Glutamatergic neuron (in vitro differentiated cells): ENCODE data around the gene DDOST. TPM values are rescaled to one million over a fixed set of nuclear protein-coding genes. Genes with fewer than 3 reads are reported as not detected.

ENCODE experiments used
- DNase-seq: peaks from one replicate; pipeline ENCODE4 v3.0.0; 2022
- H3K27ac Mint-ChIP-seq: one replicate; pipeline ENCODE4 v1.8.0; 2020; ENCODE audit warnings: mild to moderate bottlenecking, mixed read lengths, inconsistent platforms; ENCODE audit not compliant: unreplicated experiment
- H3K27me3 Mint-ChIP-seq: one replicate; pipeline ENCODE4 v1.8.0; 2020; ENCODE audit warnings: mild to moderate bottlenecking, moderate library complexity, mixed read lengths, inconsistent platforms; ENCODE audit not compliant: unreplicated experiment
- H3K36me3 Mint-ChIP-seq: one replicate; pipeline ENCODE4 v1.8.0; 2020; ENCODE audit warnings: mild to moderate bottlenecking, mixed read lengths, inconsistent platforms; ENCODE audit not compliant: unreplicated experiment
- H3K4me1 Mint-ChIP-seq: one replicate; pipeline ENCODE4 v1.8.0; 2020; ENCODE audit warnings: mild to moderate bottlenecking, low read depth, mixed read lengths, inconsistent platforms; ENCODE audit not compliant: unreplicated experiment
- H3K4me3 Mint-ChIP-seq: one replicate; pipeline ENCODE4 v1.8.0; 2020; ENCODE audit warnings: mild to moderate bottlenecking, mixed read lengths, inconsistent platforms; ENCODE audit not compliant: unreplicated experiment
- H3K9me3 Mint-ChIP-seq: one replicate; pipeline ENCODE4 v1.8.0; 2020; ENCODE audit warnings: mild to moderate bottlenecking, moderate library complexity, mixed read lengths, inconsistent platforms; ENCODE audit not compliant: unreplicated experiment
- CTCF ChIP-seq: fragments of 200-600 bp; sonication (generic); IDR thresholded peaks from one replicate; pipeline ENCODE4 v1.5.0; 2021; ENCODE audit not compliant: partially characterized antibody, unreplicated experiment
- total RNA-seq: library from RNA; stranded (reverse); fragmentation: NEBNext Ultra II Directional; extraction: Animal tissue kit (Norgen Biotek cat#: 25700); gene quantifications from one replicate; pipeline ENCODE4 v1.2.1, GENCODE V29; 2021; ENCODE audit not compliant: unreplicated experiment

DDOST gene
- total RNA-seq, 1 donor from 2014 or later = 126 TPM

GRCh38 chr1:20658166-20658915 is 2.8 kb downstream of the DDOST start:
- H3K27me3 Mint-ChIP-seq = no peaks in the 10 kb centered on the region
- H3K27ac Mint-ChIP-seq = no peak overlapping the region
- H3K9me3 Mint-ChIP-seq = peaks cover 4% of the 10 kb centered on the region
- no peaks in the 10 kb centered on the region for H3K36me3 Mint-ChIP-seq
- H3K4me3 Mint-ChIP-seq = no peak overlapping the region
- TF ChIP-seq CTCF = no peak
- DNase-seq = no peak
- peaks cover 15% of the 10 kb centered on the region for H3K4me1 Mint-ChIP-seq

GRCh38 chr1:20657024-20657423 is 4.1 kb downstream of the DDOST start:
- TF ChIP-seq CTCF = no peak
- Mint-ChIP-seq H3K27me3 (peaks cover 3% of the 10 kb centered on the region), H3K36me3 (no peaks in the 10 kb centered on the region), H3K9me3 (peaks cover 1% of the 10 kb centered on the region), H3K4me1 (peaks cover 10% of the 10 kb centered on the region), H3K27ac (no peak overlapping the region), H3K4me3 (no peak overlapping the region)
- no peak for DNase-seq

DNA sequence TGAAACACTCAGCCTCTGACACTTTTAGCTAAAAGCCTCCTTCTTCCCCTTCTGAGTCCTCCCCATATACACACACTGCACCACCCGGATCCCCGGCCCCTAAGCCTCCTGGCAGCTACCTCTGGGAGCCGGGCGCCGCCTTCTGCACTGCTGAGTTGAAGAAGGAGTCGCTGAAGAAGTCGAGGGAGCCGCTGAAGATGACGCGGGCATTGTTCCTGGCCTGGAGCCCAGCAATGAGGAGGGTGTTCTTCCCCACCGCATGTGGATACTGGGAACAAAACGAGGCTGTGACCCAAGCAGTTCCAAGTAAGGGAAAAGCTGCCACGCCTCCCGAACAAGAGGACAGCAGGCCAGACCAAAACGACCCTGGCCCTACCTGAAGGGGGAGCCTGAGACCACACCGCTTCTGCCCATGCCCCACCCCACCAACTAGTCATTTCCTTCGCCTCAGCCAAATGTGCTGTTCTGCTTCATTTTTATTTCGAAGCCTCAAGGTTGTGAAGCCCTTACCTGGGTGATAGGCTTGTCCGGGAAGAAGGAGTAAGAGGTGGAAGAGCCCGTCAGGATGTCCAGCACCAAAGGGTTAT is 7.0 kb downstream of the DDOST start:
- no peak overlapping the region for H3K27ac Mint-ChIP-seq
- H3K4me3 Mint-ChIP-seq = no peak overlapping the region
- peaks cover 2% of the 10 kb centered on the region for H3K9me3 Mint-ChIP-seq
- no peak for DNase-seq
- no peak for TF ChIP-seq CTCF
- peaks cover 3% of the 10 kb centered on the region for H3K27me3 Mint-ChIP-seq
- peaks cover 16% of the 10 kb centered on the region for H3K4me1 Mint-ChIP-seq
- peaks cover 6% of the 10 kb centered on the region for H3K36me3 Mint-ChIP-seq

DNA sequence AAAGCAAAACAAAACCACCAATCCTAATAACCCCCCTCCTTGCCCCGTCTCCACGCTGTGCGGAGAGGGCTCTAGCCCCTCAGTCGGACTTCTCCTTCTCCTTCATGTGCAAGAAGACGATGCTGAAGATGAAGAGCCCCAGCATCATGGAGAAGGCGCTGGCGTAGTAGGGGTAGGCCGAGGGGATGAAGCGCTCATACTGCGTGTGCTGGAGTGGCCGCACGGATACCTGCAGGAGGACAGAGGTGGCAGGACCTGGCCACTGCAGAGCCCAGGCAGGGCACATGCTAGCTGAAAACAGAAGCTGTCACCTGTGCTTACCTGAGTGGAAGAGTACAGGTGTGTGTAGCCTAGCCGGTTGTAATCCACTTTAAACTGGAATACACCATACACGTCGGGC is 8.9 kb downstream of the DDOST start:
- Mint-ChIP-seq H3K9me3 (peaks cover 2% of the 10 kb centered on the region), H3K27me3 (peaks cover 4% of the 10 kb centered on the region), H3K4me1 (peaks cover 16% of the 10 kb centered on the region), H3K27ac (no peak overlapping the region), H3K36me3 (peaks cover 6% of the 10 kb centered on the region), H3K4me3 (no peak overlapping the region)
- DNase-seq = no peak
- no peak for TF ChIP-seq CTCF

DNA sequence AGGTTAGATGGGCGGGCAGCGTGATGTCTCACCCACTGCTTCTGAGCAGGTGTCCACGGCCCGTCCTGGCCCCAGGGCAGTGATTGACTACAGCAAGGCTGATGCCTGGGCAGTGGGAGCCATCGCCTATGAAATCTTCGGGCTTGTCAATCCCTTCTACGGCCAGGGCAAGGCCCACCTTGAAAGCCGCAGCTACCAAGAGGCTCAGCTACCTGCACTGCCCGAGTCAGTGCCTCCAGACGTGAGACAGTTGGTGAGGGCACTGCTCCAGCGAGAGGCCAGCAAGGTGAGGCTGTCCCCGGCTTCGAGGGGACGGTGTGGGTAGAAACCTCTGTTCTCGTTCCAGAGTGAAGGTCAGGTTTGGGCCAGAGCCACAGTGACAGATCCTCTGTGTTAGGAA is 12.2 kb downstream of the DDOST start:
- H3K36me3 Mint-ChIP-seq = peaks cover 6% of the 10 kb centered on the region
- peaks cover 4% of the 10 kb centered on the region for H3K27me3 Mint-ChIP-seq
- TF ChIP-seq CTCF = no peak
- DNase-seq = no peak
- H3K9me3 Mint-ChIP-seq = peaks cover 2% of the 10 kb centered on the region
- H3K4me1 Mint-ChIP-seq = peaks cover 16% of the 10 kb centered on the region
- H3K4me3 Mint-ChIP-seq = peak overlapping the region; percentile 16
- H3K27ac Mint-ChIP-seq = no peak overlapping the region
